IPS-18a (cell line): Measurements from ENCODE around the gene APLN.

Source experiments
- H3K27ac ChIP-seq: one replicate; pipeline ENCODE4 v1.5.1; 2013; ENCODE audit warnings: low read length
- H3K27me3 ChIP-seq: one replicate; pipeline ENCODE4 v1.6.1; 2013; ENCODE audit warnings: mild to moderate bottlenecking, low read length; ENCODE audit not compliant: control insufficient read depth, insufficient read depth
- H3K36me3 ChIP-seq: one replicate; pipeline ENCODE4 v1.6.1; 2013; ENCODE audit warnings: low read depth, low read length; ENCODE audit not compliant: control insufficient read depth
- H3K4me1 ChIP-seq: one replicate; pipeline ENCODE4 v1.6.1; 2013; ENCODE audit warnings: low read depth, low read length; ENCODE audit not compliant: control insufficient read depth
- H3K4me3 ChIP-seq: one replicate; pipeline ENCODE4 v1.5.1; 2013; ENCODE audit warnings: low read length
- H3K9ac ChIP-seq: one replicate; pipeline ENCODE4 v1.6.1; 2013; ENCODE audit warnings: mild to moderate bottlenecking, low read length, moderate library complexity
- H3K9me3 ChIP-seq: one replicate; pipeline ENCODE4 v1.6.1; 2013; ENCODE audit warnings: low read depth, low read length; ENCODE audit not compliant: control insufficient read depth

The APLN gene

DNA sequence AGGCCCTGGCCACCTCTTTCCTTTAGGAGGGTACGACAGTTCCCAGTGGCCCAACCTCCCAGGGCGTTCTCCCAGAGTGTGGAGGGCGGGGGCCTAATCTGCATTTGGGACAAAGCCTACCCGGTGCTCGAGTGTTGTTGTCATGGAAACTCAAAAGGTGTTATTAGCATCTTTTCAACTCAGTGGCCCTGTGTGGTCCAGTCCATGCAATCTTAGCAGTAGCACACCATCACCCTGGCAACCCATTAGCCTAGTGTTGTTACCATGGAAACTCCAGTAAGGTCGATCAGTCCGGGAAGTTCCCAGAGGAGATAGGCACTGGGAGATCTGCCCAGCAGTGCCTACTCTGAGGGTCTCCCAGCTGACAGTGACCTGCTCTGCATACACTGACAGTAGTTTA is 20.2 kb downstream of the APLN start:
- no peak overlapping the region for H3K4me3 ChIP-seq
- H3K9me3 ChIP-seq, result no peaks in the 10 kb centered on the region
- no peaks in the 10 kb centered on the region for H3K27me3 ChIP-seq
- H3K4me1 ChIP-seq, result no peaks in the 10 kb centered on the region
- H3K36me3 ChIP-seq, result no peaks in the 10 kb centered on the region
- H3K9ac ChIP-seq, result no peak overlapping the region
- H3K27ac ChIP-seq, result no peak overlapping the region

DNA sequence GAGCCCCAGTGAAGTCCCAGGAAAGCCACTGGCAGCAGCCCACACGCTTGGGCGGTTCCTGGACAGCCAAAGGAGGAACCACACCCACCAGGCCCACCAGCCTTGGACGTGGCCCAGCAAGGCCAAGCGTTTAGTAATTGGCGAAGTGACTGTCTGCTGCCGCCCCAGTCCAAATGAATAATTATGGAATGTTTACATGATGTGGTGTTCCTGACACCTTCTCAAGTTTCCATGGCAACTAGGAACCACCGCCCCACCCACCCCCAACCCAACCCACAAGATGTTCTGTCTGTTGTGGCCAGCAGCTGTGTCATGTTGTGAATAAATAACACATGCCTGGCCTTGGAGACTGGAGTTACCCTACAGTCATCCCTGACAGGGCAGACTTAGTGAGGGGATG is 22.3 kb downstream of the APLN start:
- Histone ChIP-seq H3K4me1 (no peaks in the 10 kb centered on the region), H3K27ac (no peak overlapping the region), H3K9me3 (no peaks in the 10 kb centered on the region), H3K4me3 (no peak overlapping the region), H3K36me3 (no peaks in the 10 kb centered on the region), H3K9ac (no peak overlapping the region), H3K27me3 (no peaks in the 10 kb centered on the region)

DNA sequence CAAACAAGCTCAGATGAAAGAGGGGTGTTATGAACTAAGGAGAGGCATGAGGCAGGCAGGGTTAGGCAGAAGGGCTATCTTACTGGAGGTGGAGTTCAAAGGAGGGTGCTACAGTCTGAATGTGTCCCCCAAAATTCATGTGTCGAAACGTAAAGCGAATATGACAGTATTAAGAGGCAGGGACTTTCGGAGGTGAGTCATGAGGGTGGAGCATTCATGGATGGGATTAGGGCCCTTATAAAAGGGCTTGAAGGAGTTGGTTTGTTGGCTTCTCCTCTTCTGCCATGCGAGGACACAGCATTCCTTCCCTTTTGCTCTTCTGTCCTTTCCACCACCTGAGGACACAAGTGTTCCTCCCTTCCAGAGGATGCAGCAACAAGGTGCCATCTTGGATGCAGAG is 22.9 kb downstream of the APLN start:
- H3K9ac ChIP-seq, result no peak overlapping the region
- H3K27ac ChIP-seq, result no peak overlapping the region
- no peak overlapping the region for H3K4me3 ChIP-seq
- H3K27me3 ChIP-seq, result no peaks in the 10 kb centered on the region
- H3K9me3 ChIP-seq, result no peaks in the 10 kb centered on the region
- H3K4me1 ChIP-seq, result no peaks in the 10 kb centered on the region
- no peaks in the 10 kb centered on the region for H3K36me3 ChIP-seq

DNA sequence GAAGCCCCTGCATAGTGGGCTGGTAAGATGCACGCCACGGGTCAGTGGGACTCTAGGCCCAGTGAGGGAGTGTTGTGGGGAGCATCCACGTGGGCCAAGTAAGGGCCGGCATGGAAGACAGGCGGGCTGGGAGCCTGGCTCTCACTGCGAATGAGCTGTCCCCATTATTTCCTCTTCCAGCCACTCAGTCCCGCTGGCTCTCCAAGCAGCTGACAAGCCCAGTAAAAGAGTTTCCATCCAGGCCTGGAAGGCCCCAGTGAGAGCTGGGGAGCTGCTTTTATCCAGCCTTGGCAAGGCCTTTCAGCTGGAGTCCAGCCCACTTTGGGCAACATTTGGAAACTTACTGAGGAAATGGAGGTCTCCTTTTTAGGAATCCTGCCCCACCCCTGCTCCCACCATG is 24.9 kb downstream of the APLN start:
- peaks cover 3% of the 10 kb centered on the region for H3K9me3 ChIP-seq
- H3K9ac ChIP-seq, result no peak overlapping the region
- H3K36me3 ChIP-seq, result no peaks in the 10 kb centered on the region
- H3K4me1 ChIP-seq, result no peaks in the 10 kb centered on the region
- H3K27me3 ChIP-seq, result no peaks in the 10 kb centered on the region
- no peak overlapping the region for H3K27ac ChIP-seq
- H3K4me3 ChIP-seq, result no peak overlapping the region

- Histone ChIP-seq H3K4me3 (no peak overlapping the region), H3K27ac (no peak overlapping the region), H3K36me3 (no peaks in the 10 kb centered on the region), H3K27me3 (no peaks in the 10 kb centered on the region), H3K9ac (no peak overlapping the region), H3K4me1 (no peaks in the 10 kb centered on the region), H3K9me3 (peaks cover 3% of the 10 kb centered on the region)
Observed at GRCh38 chrX:129626026-129626425, 28.7 kb downstream of the APLN start.

DNA sequence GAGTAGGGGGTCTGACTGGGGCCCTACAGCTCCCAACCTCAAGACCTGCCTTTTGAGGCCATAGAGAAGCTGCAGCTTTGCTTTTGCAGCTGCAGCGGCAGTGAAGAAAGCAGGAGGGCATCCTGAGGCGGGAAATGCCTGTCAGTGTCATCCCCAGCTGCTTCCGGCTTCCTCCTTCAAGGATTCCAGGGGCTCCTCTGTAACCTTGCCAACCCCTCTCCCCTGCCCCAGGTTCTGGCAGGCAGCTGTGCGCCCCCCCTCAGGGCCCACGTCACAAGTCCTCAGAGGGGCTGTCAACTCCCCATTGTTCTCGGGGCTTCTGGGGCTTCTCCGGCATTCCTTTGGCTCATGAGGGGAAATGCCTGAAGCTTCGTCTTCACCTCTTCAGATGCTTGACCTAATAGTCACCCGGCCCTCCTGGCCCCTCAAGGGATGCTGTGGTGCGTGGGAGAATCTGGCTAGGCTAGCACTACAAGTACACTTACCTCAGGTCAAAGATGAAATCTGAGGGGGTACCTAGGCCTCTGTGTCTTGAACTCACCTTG is 31.9 kb downstream of the APLN start:
- H3K9ac ChIP-seq, result no peak overlapping the region
- H3K4me3 ChIP-seq, result no peak overlapping the region

GRCh38 chrX:129618997-129619396 is 35.8 kb downstream of the APLN start:
- Histone ChIP-seq H3K36me3 (no peaks in the 10 kb centered on the region), H3K9me3 (no peaks in the 10 kb centered on the region), H3K9ac (no peak overlapping the region), H3K27me3 (no peaks in the 10 kb centered on the region), H3K4me3 (no peak overlapping the region), H3K27ac (no peak overlapping the region), H3K4me1 (no peaks in the 10 kb centered on the region)

More for the DNA sequence above, 31.9 kb downstream of the APLN start:
- Histone ChIP-seq H3K4me1 (no peaks in the 10 kb centered on the region), H3K36me3 (no peaks in the 10 kb centered on the region), H3K9me3 (peaks cover 3% of the 10 kb centered on the region), H3K27me3 (no peaks in the 10 kb centered on the region), H3K27ac (no peak overlapping the region)

DNA sequence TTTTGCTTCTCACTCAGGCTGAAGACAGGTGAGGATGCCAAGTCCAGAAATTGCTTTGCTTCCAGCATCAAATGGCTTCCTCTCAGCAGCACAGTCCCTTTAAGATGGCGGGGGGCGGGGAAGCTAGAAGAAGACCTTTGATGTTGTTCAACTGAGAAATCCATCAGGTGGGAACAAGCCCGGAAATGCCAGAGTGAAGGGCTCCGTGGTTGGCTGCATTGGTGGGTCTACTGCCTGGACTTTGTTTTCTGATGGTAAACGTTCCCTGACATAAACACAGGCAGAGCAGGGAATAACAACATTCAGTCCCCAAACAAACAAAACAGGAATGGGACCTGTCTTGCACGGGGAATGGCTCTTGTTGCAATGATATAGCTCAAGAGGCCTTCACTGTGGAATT is 37.3 kb downstream of the APLN start:
- Histone ChIP-seq H3K27ac (no peak overlapping the region), H3K36me3 (no peaks in the 10 kb centered on the region), H3K4me1 (no peaks in the 10 kb centered on the region), H3K9ac (no peak overlapping the region), H3K9me3 (no peaks in the 10 kb centered on the region), H3K27me3 (no peaks in the 10 kb centered on the region), H3K4me3 (no peak overlapping the region)

DNA sequence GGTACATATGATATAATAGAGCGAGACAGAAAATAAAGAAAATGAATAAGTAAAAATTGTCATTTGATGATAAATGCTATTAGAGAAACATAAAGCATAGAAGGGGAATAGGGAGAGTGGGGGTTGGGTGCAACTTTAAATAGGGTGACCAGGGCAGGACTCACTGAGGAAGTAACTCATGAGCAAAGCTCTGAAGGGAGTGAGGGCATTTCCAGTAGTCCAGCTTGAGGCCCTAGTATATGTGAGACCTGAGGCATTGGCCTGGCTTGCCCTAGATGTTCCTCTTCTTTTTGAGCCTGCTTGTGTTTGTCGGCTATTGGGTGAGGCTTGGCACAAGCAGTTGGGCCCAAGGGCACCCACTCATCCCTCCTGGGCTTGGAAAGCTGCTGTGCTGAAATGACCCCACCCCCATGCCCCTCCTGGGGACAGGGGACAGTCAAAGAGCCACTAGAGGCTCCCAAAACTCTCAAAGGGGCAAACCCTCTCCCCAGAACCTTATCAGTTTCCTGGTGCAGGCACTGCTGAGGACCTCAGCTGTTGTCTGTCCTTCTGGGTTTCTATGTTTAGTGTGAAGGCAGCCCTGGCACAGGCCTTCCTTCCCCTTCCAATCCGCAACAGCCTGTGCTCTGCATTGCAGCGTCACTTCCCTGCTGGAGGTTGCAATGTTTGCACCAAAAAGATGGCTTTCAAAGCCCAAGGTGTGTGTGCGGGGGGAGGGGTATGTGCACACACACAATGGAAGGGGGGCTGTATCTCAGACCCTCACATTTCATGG is 40.1 kb downstream of the APLN start:
- H3K27me3 ChIP-seq, result no peaks in the 10 kb centered on the region

DNA sequence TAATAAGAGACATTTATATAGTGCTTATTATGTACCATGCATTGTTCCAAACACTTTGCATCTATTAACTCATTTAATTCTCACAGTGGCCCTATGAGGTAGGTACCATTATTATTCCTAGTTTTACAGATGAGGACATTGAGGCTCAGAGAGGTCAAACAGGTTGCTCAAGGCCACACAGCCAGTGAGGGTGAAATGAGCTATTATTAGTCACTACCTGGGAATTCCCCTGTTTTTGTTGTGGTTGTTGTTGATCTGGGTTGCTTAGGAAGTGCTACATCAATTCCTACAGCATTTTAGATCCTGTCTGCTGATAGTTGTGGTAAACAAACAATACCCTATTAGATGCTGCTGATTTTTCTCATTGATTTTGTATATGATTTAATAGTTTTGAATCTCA is 41.2 kb downstream of the APLN start:
- no peaks in the 10 kb centered on the region for H3K4me1 ChIP-seq
- no peak overlapping the region for H3K27ac ChIP-seq
- H3K4me3 ChIP-seq, result no peak overlapping the region
- H3K9me3 ChIP-seq, result peaks cover 4% of the 10 kb centered on the region
- no peaks in the 10 kb centered on the region for H3K36me3 ChIP-seq
- H3K9ac ChIP-seq, result no peak overlapping the region
- no peaks in the 10 kb centered on the region for H3K27me3 ChIP-seq

More for the DNA sequence above, 40.1 kb downstream of the APLN start:
- H3K36me3 ChIP-seq, result no peaks in the 10 kb centered on the region
- H3K9ac ChIP-seq, result no peak overlapping the region
- no peak overlapping the region for H3K4me3 ChIP-seq
- H3K27ac ChIP-seq, result no peak overlapping the region
- no peaks in the 10 kb centered on the region for H3K9me3 ChIP-seq
- no peaks in the 10 kb centered on the region for H3K4me1 ChIP-seq

GRCh38 chrX:129612396-129612795 is 42.4 kb downstream of the APLN start:
- Histone ChIP-seq H3K27me3 (no peaks in the 10 kb centered on the region), H3K4me3 (no peak overlapping the region), H3K36me3 (no peaks in the 10 kb centered on the region), H3K9me3 (peaks cover 6% of the 10 kb centered on the region), H3K9ac (no peak overlapping the region), H3K27ac (no peak overlapping the region), H3K4me1 (no peaks in the 10 kb centered on the region)

- Histone ChIP-seq H3K4me3 (no peak overlapping the region), H3K27me3 (no peaks in the 10 kb centered on the region), H3K27ac (no peak overlapping the region), H3K4me1 (no peaks in the 10 kb centered on the region), H3K9ac (no peak overlapping the region), H3K9me3 (peaks cover 6% of the 10 kb centered on the region), H3K36me3 (no peaks in the 10 kb centered on the region)
Observed at GRCh38 chrX:129609395-129609794, 45.4 kb downstream of the APLN start.
